Measurements from ENCODE around the gene TM4SF20.
"Not testable (repeated sequence)": the region's sequence is repeated elsewhere in the genome, so short reads cannot be mapped to it uniquely, and the experiment has no call there.

The TM4SF20 gene

DNA sequence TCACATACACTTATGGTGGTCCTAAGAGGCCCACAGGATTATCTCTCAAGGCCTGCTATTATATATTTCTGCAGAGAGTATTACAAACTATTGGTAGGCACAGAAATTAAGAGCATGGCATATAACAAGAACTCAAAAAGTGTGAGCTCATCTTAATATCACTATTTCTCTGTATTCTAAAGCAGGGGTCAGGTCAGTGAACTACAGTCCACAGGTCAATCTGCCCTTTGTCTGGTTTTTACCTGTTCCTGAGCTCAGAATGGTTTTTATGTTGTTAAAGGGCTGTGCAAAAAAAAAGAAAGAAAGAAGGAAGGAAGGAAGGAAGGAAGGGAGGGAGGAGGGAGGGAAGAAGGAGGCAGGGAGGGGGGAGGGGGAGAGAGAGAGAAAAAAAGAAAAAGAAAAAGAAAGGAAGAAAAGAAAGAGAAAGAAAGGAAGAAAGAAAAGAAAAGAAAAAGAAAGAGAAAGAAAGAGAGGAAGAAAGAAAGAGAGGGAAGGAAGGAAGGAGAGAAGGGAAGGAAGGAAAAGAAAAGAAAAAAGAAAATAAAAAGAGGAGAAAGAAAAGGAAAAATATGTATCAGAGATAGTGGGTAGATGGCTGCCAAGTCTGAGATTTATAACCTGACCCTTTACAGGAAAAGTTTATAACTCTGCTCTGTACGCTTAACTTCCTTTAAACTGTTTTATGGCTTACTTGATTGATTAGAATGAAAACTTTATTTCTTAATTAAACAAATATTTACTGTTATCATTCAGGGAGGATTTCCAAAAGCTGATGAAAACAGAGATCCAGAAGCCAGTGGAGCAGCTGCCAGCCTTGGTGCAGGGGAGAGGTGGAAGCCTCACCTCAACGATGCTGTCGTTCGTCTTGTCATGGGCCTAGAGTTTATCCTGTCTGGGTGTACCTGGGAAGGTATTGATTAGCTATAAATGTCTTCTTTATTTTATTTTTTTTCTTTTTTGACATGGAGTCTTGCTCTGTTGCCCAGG lies 19.9 kb upstream of the TM4SF20 start:
- no peak for DNase-seq (ENCODE audit: low spot score)

DNA sequence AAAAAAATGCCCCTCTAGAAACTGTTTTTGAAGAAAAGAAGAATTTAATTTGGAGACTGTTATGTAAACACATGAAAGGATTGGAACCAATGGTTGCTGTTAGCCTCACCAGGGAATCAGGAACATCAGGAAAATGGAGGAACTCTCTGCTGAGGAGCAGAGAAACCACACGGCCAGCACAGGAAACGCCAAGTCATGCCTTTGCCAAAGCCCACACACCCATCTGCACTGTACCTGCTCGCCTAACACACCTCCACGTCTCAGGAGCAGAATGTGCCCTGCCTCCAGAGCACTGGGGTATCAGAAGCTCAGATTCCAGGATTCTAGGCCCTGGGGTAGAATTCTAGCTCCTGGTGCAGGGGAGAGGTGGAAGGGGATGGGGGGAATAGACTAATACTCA lies 18.5 kb upstream of the TM4SF20 start:
- no peak for DNase-seq (ENCODE audit: low spot score)

DNA sequence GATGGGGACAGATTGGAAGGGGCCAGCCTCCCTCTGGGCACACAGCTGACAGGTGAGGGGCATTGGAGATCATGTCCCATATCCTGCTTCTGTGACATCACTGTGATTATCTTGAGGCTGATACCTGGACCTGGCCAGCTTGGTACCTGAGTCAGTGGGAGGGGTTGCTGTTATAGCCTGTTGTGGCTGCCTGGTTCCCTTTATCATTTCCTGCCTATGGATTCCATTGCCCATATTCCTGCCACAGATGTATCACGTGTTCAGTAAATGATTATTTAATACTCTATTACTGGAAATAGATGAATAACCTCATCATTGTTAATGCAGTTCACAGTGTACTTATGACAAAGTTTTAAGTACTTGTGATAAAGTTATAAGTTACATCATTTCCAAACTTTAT lies 16.4 kb upstream of the TM4SF20 start:
- no peak for DNase-seq (ENCODE audit: low spot score)

DNA sequence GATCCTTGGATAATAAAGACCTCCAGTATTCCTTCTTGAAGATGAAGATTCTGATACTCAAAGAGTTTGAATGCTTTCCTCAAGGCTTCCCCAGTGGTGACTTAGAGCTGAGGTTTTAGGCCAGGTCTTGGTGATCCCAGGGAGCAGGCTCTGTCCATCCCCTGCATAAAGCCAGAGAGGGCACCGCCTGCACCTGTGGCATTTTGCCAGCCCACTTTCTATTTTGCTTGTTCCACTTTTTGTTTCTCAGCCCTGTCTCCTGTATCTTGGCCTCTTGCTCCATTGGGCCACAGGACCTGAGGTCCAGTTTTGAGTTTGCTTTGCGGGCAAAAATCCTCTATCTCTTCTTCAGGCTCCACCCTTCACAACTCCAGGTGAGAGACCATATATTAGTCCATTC lies 15.3 kb upstream of the TM4SF20 start:
- DNase-seq (ENCODE audit: low spot score): no peak

DNA sequence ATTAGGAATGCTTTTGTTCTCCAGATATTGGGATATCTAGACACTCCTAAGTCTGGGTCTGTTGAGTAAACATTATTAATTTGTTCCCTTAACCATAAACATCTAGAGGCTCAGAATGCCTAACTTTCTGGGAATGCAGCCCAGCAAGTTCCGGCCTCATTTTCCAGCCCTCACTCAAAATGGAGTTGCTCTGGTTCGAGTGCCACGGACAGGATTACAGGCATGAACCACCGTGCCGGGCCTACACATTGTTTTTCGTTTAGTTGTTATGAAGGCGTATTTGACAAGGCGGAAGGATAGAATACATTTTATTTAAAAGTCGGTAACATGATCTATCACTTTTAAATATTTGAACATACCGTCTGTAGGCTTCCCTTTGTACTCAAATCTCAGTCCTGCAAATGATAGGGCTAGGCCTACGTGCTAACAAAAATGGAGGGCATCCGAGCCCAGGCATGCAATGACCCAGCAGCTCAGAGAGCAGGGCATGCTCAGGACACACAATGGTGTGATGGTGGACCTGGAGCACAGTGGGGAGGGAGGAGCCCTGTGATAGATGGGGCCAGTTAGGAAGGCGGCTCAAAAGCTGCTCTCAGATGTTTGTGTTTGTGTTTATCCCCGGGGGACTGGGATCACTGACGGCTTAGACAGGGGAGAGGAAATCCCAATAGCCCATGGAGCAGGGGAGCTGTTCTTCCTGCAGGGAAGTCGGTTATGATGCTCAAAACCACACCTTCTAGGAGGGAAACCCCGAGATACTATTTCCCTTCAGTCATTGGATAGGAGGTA lies 11.6 kb upstream of the TM4SF20 start:
- no peak for DNase-seq (ENCODE audit: low spot score)

DNA sequence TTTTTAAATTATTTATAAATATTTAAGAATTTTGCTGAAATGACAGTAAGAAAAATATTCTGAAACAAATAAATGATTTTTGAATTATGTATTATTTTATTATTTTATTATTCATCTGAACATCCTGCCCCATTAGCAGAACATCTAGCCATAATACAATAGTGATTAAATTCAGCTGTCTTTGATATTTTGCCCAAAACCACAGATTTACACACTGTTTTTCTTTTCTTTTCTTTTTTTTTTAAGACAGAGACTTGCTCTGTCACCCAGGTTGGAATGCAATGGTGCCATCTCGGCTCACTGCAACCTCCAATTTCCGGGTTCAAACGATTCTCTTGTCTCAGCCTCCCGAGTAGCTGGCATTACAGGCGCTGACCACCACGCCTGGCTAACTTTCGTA lies 10.6 kb upstream of the TM4SF20 start:
- no peak for DNase-seq (ENCODE audit: low spot score)

DNA sequence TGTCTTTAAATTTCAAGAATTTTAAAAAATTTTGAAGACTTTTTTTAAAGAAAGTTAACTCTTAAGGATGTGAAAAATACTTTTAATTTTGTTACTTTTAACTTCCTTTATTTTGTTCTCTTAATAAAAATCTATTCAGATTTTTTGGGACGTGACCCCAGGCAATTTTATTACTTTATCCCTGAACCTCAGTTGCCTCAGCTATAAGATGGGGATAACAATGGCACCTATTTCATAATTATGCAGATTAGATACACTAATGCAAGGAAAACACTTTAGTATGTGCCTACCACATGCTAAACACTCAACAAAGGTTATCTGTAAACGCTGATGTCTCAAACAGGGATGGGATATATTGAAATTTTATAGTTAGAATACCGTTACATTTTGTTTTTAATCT lies 10.1 kb upstream of the TM4SF20 start:
- DNase-seq (ENCODE audit: low spot score): no peak

DNA sequence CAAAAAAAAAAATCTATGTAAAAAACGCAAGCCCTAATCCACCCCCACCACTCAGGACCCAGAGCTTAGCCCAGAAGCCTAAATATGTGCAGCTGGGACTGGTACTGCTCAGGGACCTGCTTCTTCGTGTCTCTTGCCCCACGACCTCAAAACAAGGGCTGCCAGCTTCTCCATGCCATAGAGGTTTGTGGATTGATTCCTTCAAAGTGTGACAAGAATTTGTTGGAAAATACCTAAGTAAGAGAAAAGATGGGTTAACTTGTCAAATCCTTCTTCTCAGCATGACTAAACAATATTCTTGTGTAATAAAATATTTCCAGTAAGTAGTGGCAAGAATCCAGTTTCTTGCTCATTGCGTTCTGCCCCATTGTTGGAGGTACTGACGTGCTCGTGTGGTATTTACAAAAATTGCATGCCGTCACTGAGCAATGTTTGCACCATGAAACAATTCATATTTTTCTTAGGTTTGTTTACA lies 9.5 kb upstream of the TM4SF20 start:
- no peak for DNase-seq (ENCODE audit: low spot score)

DNA sequence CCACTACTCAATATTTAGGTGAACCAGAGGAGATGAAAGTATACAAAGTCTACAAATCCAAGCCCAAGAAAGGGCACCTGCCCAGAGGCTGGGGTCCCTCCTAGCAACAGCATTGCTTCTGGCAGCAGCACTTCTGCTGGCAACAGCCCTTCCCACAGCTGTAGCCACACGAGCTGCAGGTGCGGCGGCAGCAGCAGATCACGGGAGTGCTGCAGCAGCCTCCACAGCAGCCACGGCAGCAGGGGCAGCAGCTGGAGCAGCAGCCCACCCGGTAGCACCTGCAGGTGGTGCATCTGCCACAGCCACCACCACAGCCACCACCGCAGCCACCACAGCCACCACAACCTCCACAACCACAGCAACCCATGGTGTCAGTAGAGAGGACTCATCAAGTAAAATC lies 8.5 kb upstream of the TM4SF20 start, which contains the start of gene SCYGR1:
Gene SCYGR1, minus strand, starts transcription at position 367 of the 400 bp plus-strand sequence. Its CDS starts 0 bp downstream, at position 367.
- DNase-seq (ENCODE audit: low spot score): not testable (repeated sequence)

DNA sequence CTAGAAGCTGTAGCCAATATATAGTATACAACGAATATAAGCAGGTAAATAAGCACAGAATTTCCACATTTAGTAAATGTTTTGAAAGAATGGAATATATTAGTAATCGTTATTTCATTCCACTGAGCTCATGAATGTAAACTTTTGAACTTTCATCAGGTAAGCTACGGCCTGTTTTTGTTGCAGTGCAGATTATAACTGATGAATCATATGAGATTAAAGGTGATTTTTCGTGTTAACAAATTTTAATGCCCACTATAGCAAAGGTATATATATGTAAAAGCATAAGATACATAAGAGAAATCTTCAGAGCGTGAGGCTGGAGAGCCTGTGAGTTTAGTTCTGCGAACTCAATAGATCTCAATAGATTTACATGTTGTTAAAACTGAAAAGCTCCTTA lies 7.5 kb upstream of the TM4SF20 start:
- DNase-seq (ENCODE audit: low spot score): no peak

DNA sequence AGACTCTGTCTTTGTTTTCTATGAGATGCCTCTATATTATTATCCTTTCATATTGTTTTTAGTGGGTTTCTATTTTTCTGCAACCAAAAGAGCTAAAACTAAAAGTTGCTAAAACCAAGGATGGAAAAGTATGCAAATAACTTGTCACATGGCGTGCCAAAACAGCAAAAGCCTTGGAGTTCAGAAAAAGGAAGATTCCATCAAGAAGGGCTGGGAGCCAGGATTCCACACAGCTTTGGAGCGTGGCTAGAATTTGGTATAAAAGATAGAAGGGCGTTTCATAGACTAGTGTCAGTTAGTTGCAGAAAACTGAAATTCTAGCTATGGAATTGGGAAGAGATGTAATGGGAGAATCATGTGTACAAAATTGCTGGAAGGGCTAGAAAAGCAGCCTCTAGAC lies 4.6 kb upstream of the TM4SF20 start:
- DNase-seq (ENCODE audit: low spot score): no peak

DNA sequence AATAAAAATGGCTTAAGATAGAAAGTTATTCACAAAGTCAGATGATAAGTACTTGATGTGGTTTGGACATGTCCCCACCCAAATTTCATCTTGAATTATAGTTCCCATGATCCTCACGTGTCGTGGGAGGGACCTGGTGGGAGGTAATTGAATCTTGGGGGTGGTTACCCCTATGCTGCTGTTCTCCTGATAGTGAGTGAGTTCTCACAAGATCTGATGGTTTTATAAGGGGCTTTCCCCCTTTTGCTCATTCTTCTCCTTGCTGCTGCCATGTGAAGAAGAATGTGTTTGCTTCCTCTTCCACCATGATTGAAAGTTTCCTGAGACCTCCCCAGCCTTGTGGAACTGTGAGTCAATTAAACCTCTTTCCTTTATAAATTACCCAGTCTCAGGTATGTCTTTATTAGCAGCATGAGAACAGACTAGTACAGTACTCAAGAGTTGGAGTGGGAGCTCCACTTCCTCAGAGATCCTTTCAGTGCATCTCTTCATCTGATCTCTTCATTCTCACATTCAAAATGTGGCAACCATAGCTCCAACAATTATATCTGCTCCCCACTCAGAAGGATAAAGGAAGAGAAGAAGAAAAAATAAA lies 3.2 kb upstream of the TM4SF20 start:
- DNase-seq (ENCODE audit: low spot score): not testable (repeated sequence)

DNA sequence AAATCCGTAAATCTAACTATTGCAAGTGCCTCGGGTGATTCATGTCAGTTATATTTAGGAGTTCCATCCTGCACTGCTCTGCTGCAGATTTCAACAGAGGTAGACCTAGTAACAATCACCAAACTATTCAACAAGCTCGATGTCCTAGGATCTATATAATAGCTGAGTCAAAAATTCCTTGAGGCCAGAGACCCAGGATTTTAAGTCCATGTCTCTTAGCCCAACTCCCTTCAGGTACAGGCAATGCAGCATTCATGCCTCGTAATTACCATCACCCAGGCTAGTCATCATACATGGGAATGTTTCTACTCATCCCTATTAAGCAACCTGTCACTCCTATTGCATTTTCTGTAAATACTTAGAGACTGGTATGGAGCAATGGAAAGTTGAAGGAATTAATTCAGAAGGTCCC lies 729 bp downstream of the TM4SF20 start:
- no peak for DNase-seq (ENCODE audit: low spot score)

DNA sequence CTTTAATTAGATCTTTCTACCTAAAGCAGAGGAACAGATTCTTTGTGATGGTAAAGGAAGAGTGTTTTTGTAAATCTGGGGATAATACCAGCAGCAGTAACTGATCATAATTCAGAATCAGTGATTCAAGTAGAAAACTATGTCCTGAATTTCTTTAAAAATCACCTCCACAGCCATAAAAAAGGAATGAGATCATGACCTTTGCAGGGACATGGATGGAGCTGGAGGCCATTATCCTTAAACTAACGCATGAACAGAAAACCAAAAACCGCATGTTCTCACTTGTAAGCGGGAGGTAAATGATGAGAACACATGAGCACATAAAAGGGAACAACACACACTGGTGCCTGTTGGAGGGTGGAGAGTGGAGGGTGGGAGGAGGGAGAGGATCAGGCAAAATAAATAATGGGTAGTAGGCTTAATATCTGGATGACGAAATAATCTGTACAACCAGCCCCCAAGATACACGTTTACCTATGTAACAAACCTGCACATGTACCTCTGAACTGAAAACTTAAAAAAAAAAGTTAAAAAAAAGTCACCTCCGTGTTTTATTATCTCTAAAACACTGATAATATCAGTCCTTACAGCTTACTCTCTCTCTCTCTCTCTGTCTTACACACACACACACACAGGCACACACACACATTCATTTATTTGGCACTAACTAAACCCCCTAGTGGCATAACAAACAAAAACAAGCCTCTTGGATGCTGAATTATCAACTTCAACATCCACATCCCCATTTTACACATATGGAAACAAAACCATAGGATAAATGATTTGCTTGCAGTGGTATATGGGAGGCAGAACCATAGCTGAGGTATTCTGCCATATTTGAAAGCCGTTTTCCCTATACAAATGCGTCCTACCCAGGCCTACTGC lies 1.4 kb downstream of the TM4SF20 start:
- DNase-seq (ENCODE audit: low spot score): no peak

DNA sequence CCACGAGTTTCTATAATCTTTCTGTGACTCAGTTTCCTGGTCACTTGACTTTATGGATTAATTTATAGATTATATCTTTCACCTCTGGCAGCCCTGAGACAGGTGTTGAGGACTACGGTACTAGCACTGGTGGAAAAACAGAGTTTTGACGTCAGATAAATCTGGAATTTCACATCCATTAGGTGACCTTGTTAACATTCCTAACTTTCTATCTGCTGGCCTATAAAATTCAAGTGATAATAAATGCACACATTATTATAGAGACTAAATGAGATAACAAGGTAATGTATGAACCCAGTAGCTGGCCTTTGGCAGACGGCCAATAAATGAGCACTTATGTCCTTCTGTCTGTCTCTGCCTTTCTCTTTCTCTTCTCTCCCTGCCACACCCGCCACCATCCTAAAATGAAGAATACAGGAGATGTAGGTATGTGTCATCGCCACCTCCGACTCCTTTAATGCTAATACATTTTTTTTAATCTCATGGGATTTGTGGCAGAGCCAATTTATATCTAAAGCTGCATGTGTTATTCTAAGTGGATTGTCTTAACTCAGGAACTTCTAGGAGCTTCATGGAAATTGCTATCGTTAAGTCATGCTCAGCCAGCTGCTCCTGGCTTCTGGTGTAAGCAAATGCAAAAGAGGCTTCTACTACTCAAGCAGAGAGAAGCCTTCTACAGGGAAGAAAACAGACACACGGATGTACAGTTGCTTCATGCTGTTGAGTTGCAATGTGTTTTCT lies 2.3 kb downstream of the TM4SF20 start:
- DNase-seq (ENCODE audit: low spot score): no peak

DNA sequence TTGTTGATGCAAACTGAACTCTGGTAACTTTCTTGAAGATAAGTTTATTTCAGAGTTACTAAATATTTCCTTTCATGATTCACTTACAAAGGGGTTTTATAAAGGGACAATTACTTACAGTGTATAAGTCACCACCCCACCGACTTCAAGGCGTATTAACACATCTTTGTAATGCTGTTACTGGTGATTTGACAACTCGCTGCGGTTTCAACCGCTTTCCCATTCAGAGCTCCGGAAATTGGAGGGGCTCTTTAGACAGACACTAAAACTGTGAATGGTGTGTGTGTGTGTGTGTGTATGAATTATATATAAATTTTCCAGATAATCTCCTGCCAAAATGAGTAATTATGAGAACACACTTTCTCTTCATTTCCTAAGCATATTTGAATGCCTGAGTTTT lies 4.9 kb downstream of the TM4SF20 start:
- peak; percentile 16 for DNase-seq (ENCODE audit: low spot score)

DNA sequence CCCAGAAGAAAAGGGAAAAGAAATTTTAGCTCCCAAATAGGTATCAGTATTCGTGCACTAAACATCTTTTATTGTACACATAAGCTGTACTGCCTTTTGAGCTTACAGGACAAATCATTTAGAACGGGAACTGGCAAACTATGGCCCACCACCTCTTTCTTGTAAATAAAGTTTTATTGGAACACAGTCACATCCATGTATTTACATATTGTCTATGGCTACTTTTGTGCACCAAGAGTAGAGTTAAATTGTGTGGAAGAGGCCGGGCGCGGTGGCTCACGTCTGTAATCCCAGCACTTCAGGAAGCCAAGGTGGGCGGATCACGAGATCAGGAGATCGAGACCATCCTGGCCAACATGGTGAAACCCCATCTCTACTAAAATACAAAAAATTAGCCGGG lies 5.7 kb downstream of the TM4SF20 start:
- no peak for DNase-seq (ENCODE audit: low spot score)

DNA sequence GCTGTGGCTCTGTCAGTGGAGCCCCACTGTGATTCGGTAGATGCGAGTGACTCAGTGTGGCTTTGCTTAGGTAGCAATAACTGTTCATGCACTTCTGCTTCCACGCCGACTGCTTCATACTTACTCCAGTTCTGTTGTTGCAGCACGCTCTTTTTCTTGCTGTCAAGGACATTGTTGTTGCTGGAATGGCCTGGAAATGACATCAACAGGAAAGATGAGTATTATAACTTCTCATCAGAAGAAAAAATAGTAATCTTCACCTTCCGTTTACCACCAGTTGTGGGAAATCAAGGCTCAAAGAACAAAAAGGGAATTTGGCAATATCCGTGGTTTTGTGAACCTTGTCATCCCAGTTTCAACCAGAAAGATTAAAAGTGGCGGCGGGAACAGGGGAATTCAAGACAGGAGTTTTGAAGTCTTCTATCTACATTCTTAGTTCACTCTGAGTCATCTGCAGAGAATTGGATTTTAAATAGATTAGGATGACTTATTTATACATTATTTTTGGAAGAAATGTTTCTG lies 8.3 kb downstream of the TM4SF20 start:
- DNase-seq (ENCODE audit: low spot score): no peak

DNA sequence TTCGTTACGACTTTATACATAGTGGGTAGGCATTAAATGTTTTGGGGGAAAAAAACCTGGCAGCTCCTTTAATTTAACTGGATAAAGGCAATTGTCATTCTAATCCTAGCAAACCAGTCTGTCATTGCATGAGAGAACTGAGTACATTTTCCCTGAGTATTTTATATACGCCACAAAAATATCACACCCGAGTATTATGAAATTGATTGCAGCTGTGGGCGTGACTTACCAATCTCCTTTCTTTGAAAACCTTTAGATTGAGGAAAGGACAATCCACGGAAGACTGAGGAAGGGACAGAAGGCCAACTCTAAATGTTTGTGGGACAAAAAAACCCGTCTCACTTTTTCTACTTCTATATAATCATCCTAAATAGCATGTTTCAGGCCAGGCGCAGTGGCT lies 9.0 kb downstream of the TM4SF20 start:
- no peak for DNase-seq (ENCODE audit: low spot score)

DNA sequence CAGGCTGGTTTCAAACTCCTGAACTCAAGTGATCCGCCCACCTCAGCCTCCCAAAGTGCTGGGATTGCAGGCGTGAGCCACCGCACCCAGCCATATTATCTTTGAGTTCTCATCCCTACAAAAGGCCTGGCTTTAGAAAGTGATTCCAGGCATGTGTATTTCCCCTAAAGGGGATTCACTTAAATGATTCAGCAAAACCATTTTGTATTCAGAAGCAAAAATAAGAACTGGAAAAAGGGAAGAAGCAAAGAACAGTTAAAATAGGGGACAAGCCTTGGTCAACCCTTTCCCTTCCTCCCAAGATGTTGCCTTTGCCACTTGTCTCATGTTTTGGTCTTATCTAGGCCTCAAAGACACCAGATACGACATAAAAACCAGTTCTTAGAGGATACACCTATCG lies 10.5 kb downstream of the TM4SF20 start:
- DNase-seq (ENCODE audit: low spot score): no peak

DNA sequence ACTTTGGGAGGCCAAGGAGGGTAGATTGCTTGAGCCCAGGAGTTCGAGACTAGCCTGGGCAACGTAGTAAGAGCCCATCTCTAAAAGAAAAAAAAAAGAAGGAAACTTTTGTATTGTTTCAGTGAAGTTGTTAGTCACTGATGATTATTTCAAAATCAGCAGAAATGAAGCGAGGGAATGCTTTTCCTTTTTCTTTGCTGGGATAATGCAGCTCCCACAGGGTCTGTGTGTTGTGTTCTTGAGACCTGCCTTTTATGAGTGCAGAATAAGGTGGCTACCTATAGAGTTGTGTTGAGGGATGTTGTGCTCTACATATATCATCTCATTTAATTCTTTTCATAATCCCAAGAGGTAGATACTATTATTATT lies 11.7 kb downstream of the TM4SF20 start:
- no peak for DNase-seq (ENCODE audit: low spot score)
